Stimulated activated naive CD4-positive, alpha-beta T cell (primary cell): ENCODE data around the gene C14orf180.

Experiments
- DNase-seq, 6 experiments: peaks; one replicate each; lab custom pipeline; 2025; lab: John Stamatoyannopoulos, UW

The C14orf180 gene

GRCh38 chr14:104579507-104579906 lies at the start of gene C14orf180:
C14orf180 (plus strand) TSS chr14:104579764; CDS start chr14:104586431, 6,667 bp downstream.
- DNase-seq = no peak

- DNase-seq = no peak
Measured at GRCh38 chr14:104530646-104531045, 48.9 kb upstream of the C14orf180 start.

GRCh38 chr14:104531421-104532190 lies 48.0 kb upstream of the C14orf180 start:
- no peak for DNase-seq

- DNase-seq = no peak
Measured at GRCh38 chr14:104532191-104532555, 47.4 kb upstream of the C14orf180 start.

- DNase-seq = no peak
Measured at GRCh38 chr14:104534036-104534435, 45.5 kb upstream of the C14orf180 start.

GRCh38 chr14:104536942-104537612 lies 42.5 kb upstream of the C14orf180 start:
- DNase-seq = no peak

GRCh38 chr14:104537613-104537988 lies 42.0 kb upstream of the C14orf180 start:
- DNase-seq = no peak

- DNase-seq = no peak
Measured at GRCh38 chr14:104541905-104542465, 37.6 kb upstream of the C14orf180 start.

- no peak for DNase-seq
Measured at GRCh38 chr14:104542871-104543830, 36.4 kb upstream of the C14orf180 start.

GRCh38 chr14:104544362-104544961 lies 35.1 kb upstream of the C14orf180 start:
- DNase-seq = no peak

GRCh38 chr14:104545151-104545941 lies 34.2 kb upstream of the C14orf180 start:
- DNase-seq = no peak

GRCh38 chr14:104545942-104546501 lies 33.5 kb upstream of the C14orf180 start:
- DNase-seq = no peak

GRCh38 chr14:104546591-104547309 lies 32.8 kb upstream of the C14orf180 start:
- DNase-seq = no peak

GRCh38 chr14:104547310-104547997 lies 32.1 kb upstream of the C14orf180 start:
- DNase-seq = no peak

GRCh38 chr14:104547998-104548700 lies 31.4 kb upstream of the C14orf180 start:
- DNase-seq = no peak

- no peak for DNase-seq
Measured at GRCh38 chr14:104548802-104549535, 30.6 kb upstream of the C14orf180 start.

GRCh38 chr14:104549536-104550339 lies 29.8 kb upstream of the C14orf180 start:
- no peak for DNase-seq
